IPS-15b (cell line): ENCODE data around the gene REPS2.
"Not testable (repeated sequence)": the region's sequence is repeated elsewhere in the genome, so short reads cannot be mapped to it uniquely, and the experiment has no call there.

Experiments
- H3K27me3 ChIP-seq: one replicate; pipeline ENCODE4 v1.6.1; 2013; ENCODE audit warnings: low read length; ENCODE audit not compliant: control insufficient read depth, insufficient read depth
- H3K36me3 ChIP-seq: one replicate; pipeline ENCODE4 v1.6.1; 2013; ENCODE audit warnings: low read length; ENCODE audit not compliant: control insufficient read depth, insufficient read depth
- H3K4me1 ChIP-seq: one replicate; pipeline ENCODE4 v1.6.1; 2013; ENCODE audit warnings: mild to moderate bottlenecking, low read length; ENCODE audit not compliant: control insufficient read depth, insufficient read depth
- H3K4me3 ChIP-seq: one replicate; pipeline ENCODE4 v1.5.1; 2013; ENCODE audit warnings: low read depth, low read length
- H3K9ac ChIP-seq: one replicate; pipeline ENCODE4 v1.6.1; 2013; ENCODE audit warnings: low read depth, mild to moderate bottlenecking, low read length
- H3K9me3 ChIP-seq: one replicate; pipeline ENCODE4 v1.6.1; 2013; ENCODE audit warnings: mild to moderate bottlenecking, low read length; ENCODE audit not compliant: control insufficient read depth, insufficient read depth

REPS2 gene

GRCh38 chrX:16930392-16930791 lies 16.1 kb upstream of the REPS2 start:
- Histone ChIP-seq H3K36me3 (no peaks in the 10 kb centered on the region), H3K27me3 (no peaks in the 10 kb centered on the region), H3K4me3 (no peak overlapping the region), H3K9ac (no peak overlapping the region), H3K9me3 (no peaks in the 10 kb centered on the region), H3K4me1 (peaks cover 19% of the 10 kb centered on the region)

GRCh38 chrX:16931371-16931770 lies 15.1 kb upstream of the REPS2 start:
- H3K4me1 ChIP-seq, result peaks cover 19% of the 10 kb centered on the region
- no peaks in the 10 kb centered on the region for H3K36me3 ChIP-seq
- no peak overlapping the region for H3K4me3 ChIP-seq

GRCh38 chrX:16931855-16932575 lies 14.4 kb upstream of the REPS2 start:
- no peak overlapping the region for H3K9ac ChIP-seq
- H3K4me1 ChIP-seq, result peaks cover 19% of the 10 kb centered on the region
- H3K27me3 ChIP-seq, result no peaks in the 10 kb centered on the region
- H3K36me3 ChIP-seq, result no peaks in the 10 kb centered on the region
- H3K9me3 ChIP-seq, result no peaks in the 10 kb centered on the region
- H3K4me3 ChIP-seq, result no peak overlapping the region

More at GRCh38 chrX:16931371-16931770, 15.1 kb upstream of the REPS2 start:
- Histone ChIP-seq H3K9me3 (no peaks in the 10 kb centered on the region), H3K27me3 (no peaks in the 10 kb centered on the region), H3K9ac (no peak overlapping the region)

- no peaks in the 10 kb centered on the region for H3K27me3 ChIP-seq
- H3K9me3 ChIP-seq, result no peaks in the 10 kb centered on the region
- H3K4me1 ChIP-seq, result peaks cover 19% of the 10 kb centered on the region
- H3K36me3 ChIP-seq, result no peaks in the 10 kb centered on the region
- no peak overlapping the region for H3K4me3 ChIP-seq
- no peak overlapping the region for H3K9ac ChIP-seq
Observed at GRCh38 chrX:16934185-16934584, 12.3 kb upstream of the REPS2 start.

GRCh38 chrX:16946971-16947562 lies 609 bp downstream of the REPS2 start:
- H3K4me3 ChIP-seq, result peak overlapping the region; percentile 61
- H3K36me3 ChIP-seq, result no peaks in the 10 kb centered on the region
- no peak overlapping the region for H3K9ac ChIP-seq
- H3K9me3 ChIP-seq, result no peaks in the 10 kb centered on the region
- peaks cover 29% of the 10 kb centered on the region for H3K27me3 ChIP-seq
- no peaks in the 10 kb centered on the region for H3K4me1 ChIP-seq

- H3K9ac ChIP-seq, result no peak overlapping the region
- H3K9me3 ChIP-seq, result no peaks in the 10 kb centered on the region
- peaks cover 29% of the 10 kb centered on the region for H3K27me3 ChIP-seq
- no peaks in the 10 kb centered on the region for H3K36me3 ChIP-seq
- H3K4me3 ChIP-seq, result no peak overlapping the region
- H3K4me1 ChIP-seq, result no peaks in the 10 kb centered on the region
Observed at GRCh38 chrX:16950423-16950822, 4.0 kb downstream of the REPS2 start.

- peaks cover 2% of the 10 kb centered on the region for H3K4me1 ChIP-seq
- H3K36me3 ChIP-seq, result no peaks in the 10 kb centered on the region
- no peak overlapping the region for H3K9ac ChIP-seq
- peaks cover 4% of the 10 kb centered on the region for H3K27me3 ChIP-seq
- no peaks in the 10 kb centered on the region for H3K9me3 ChIP-seq
- H3K4me3 ChIP-seq, result no peak overlapping the region
Observed at GRCh38 chrX:16953606-16954211, 7.3 kb downstream of the REPS2 start.

GRCh38 chrX:16957751-16958150 lies 11.3 kb downstream of the REPS2 start:
- peaks cover 2% of the 10 kb centered on the region for H3K4me1 ChIP-seq
- H3K9me3 ChIP-seq, result no peaks in the 10 kb centered on the region
- no peaks in the 10 kb centered on the region for H3K27me3 ChIP-seq

GRCh38 chrX:16958356-16958755 lies 11.9 kb downstream of the REPS2 start:
- no peaks in the 10 kb centered on the region for H3K36me3 ChIP-seq
- no peaks in the 10 kb centered on the region for H3K27me3 ChIP-seq
- H3K9ac ChIP-seq, result no peak overlapping the region
- H3K4me1 ChIP-seq, result peaks cover 2% of the 10 kb centered on the region
- no peaks in the 10 kb centered on the region for H3K9me3 ChIP-seq
- H3K4me3 ChIP-seq, result no peak overlapping the region

More at GRCh38 chrX:16957751-16958150, 11.3 kb downstream of the REPS2 start:
- no peaks in the 10 kb centered on the region for H3K36me3 ChIP-seq
- no peak overlapping the region for H3K4me3 ChIP-seq
- H3K9ac ChIP-seq, result no peak overlapping the region

- not testable (repeated sequence) for H3K27me3 ChIP-seq, H3K4me3 ChIP-seq, H3K9ac ChIP-seq, H3K36me3 ChIP-seq, H3K4me1 ChIP-seq, H3K9me3 ChIP-seq
Observed at GRCh38 chrX:16962661-16963060, 16.2 kb downstream of the REPS2 start.

GRCh38 chrX:16963216-16963615 lies 16.8 kb downstream of the REPS2 start:
- H3K27me3 ChIP-seq, result no peaks in the 10 kb centered on the region
- peaks cover 2% of the 10 kb centered on the region for H3K4me1 ChIP-seq
- no peaks in the 10 kb centered on the region for H3K36me3 ChIP-seq
- H3K9ac ChIP-seq, result no peak overlapping the region
- no peak overlapping the region for H3K4me3 ChIP-seq
- peaks cover 4% of the 10 kb centered on the region for H3K9me3 ChIP-seq

- H3K9ac ChIP-seq, H3K36me3 ChIP-seq, H3K4me3 ChIP-seq, H3K27me3 ChIP-seq, H3K4me1 ChIP-seq, H3K9me3 ChIP-seq: not testable (repeated sequence)
Observed at GRCh38 chrX:16964976-16965375, 18.5 kb downstream of the REPS2 start.
